GM19043 (cell line): ENCODE results near the gene SIRPB2.

ENCODE experiments used
- ATAC-seq: cut with Tn5 transposase; IDR thresholded peaks from one replicate; pipeline ENCODE4 v1.9.1; 2021; ENCODE audit warnings: low read depth; ENCODE audit not compliant: unreplicated experiment

The SIRPB2 gene

GRCh38 chr20:1473246-1474220 is 17.7 kb downstream of the SIRPB2 start:
- ATAC-seq = no peak

GRCh38 chr20:1472556-1473245 is 18.5 kb downstream of the SIRPB2 start:
- ATAC-seq = no peak

- no peak for ATAC-seq
These were observed 20.0 kb downstream of the SIRPB2 start for GRCh38 chr20:1471242-1471641.

GRCh38 chr20:1469925-1470571 is 21.2 kb downstream of the SIRPB2 start:
- no peak for ATAC-seq

- no peak for ATAC-seq
These were observed 21.8 kb downstream of the SIRPB2 start for GRCh38 chr20:1469306-1469905.

GRCh38 chr20:1468117-1468624 is 23.0 kb downstream of the SIRPB2 start:
- no peak for ATAC-seq

GRCh38 chr20:1467355-1468116 is 23.7 kb downstream of the SIRPB2 start:
- no peak for ATAC-seq

GRCh38 chr20:1467082-1467354 is 24.2 kb downstream of the SIRPB2 start:
- ATAC-seq = no peak

- peak; percentile 85 for ATAC-seq
These were observed 24.8 kb downstream of the SIRPB2 start, which contains the start of gene NSFL1C for GRCh38 chr20:1466211-1467081. Gene NSFL1C (minus strand): TSS chr20:1466849. CDS start chr20:1466824, 25 bp downstream.

- ATAC-seq = no peak
These were observed 25.6 kb downstream of the SIRPB2 start for GRCh38 chr20:1465470-1466210.

- no peak for ATAC-seq
These were observed 27.1 kb downstream of the SIRPB2 start for GRCh38 chr20:1463971-1464570.

- no peak for ATAC-seq
These were observed 28.4 kb downstream of the SIRPB2 start for GRCh38 chr20:1462834-1463233.

- ATAC-seq = no peak
These were observed 29.2 kb downstream of the SIRPB2 start for GRCh38 chr20:1462001-1462400.

- no peak for ATAC-seq
These were observed 30.9 kb downstream of the SIRPB2 start for GRCh38 chr20:1460275-1460674.

- ATAC-seq = no peak
These were observed 33.2 kb downstream of the SIRPB2 start for GRCh38 chr20:1457992-1458391.

GRCh38 chr20:1456300-1456699 is 34.9 kb downstream of the SIRPB2 start:
- ATAC-seq = no peak

- ATAC-seq = no peak
These were observed 40.2 kb downstream of the SIRPB2 start for GRCh38 chr20:1450926-1451491.

GRCh38 chr20:1449370-1449769 is 41.9 kb downstream of the SIRPB2 start:
- no peak for ATAC-seq
